Pulmonary artery endothelial cell (primary cell): ENCODE data around the gene DPEP3. TPM values are rescaled to one million over a fixed set of nuclear protein-coding genes. Genes with fewer than 3 reads are reported as not detected.

Experiments
- DNase-seq: peaks from one replicate; pipeline ENCODE4 v3.0.0-alpha.2; 2011; ENCODE audit warnings: low read depth, low spot score
- total RNA-seq: library from RNA; depleted of rRNA; stranded (reverse); fragments of >200 nt; gene quantifications from 2 replicates; pipeline ENCODE4 v1.2.3, GENCODE V29; 2014

The DPEP3 gene
- total RNA-seq, 1 donor from 2014 or later: not detected

DNA sequence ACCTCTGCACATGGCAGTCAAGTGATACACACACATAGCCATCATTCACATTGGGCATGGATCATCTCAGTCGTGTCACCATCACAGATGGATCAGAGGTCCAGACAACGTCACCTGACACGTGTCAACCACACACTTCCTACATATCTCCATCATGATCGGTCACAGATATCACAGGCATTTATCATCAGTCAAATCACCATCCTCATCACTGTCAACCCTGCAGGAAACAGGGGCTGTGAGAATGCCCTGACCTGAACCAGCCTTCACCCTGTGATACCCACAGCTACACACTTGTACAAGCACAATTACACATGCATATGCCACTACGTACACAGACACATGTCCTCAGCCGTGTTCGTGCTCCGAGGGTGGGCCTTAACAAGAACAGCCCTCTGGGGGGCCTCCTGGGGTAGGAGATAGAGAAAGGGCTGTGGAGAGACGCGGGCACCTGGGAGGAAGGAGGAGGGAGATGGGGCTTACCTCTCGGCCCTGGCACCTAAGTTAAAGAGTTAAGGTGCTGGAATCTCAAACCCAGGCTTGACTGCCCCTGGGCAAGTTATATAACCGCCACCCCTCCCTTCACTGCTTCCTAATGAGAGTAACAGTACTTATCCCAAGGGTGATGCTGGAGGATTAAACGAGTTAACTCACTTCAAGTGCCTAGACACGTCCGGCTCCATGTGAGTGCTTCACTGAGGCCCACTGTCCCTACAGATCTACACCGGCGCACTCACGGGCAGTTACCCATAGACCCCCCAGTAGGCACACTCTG lies 12.9 kb downstream of the DPEP3 start:
- DNase-seq: no peak

GRCh38 chr16:67966549-67967182 lies 13.6 kb downstream of the DPEP3 start:
- DNase-seq: no peak

DNA sequence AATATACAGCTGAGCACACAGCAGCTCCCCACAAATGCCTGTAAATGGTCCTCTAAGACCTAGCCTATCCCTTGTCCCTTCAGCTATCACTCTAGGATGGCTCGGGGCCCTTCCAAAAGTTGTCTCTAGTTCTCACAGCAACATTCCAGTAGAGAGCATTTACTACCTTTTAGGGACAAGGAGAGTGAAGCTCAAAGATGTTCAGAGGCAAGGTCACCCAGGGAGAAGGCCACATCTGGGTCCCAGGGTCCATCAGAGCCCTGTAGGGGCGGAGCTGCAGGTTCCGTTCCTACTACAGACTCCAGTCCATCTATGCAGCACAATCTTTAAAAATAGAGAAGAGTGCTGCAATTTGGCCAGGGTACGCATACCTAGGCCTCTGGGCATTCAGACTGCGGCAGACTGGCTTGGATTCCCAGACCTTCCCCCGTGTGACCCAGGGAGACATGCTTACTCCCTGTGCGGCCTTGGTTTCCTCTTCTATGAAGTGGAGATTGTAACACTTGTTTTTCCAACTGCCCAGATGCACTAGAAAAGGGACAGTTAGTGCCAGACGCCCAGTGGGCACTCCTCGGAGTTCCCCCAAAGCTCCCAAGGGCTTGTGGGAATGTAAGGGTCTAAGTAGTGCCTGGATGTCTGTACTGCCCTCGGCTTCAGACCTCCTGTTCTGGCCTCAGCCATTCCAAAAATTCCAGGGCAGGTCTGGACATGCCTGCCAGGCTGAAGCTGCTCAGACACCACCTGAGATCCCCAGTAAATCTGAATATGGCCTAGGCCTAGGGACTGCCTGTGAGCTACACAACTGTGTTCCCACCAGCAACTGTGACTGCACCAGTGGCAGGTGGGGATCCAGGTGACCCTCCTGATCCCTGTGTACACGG lies 14.4 kb downstream of the DPEP3 start:
- no peak for DNase-seq

- no peak for DNase-seq
Measured at GRCh38 chr16:67964477-67965131, 15.7 kb downstream of the DPEP3 start.

- DNase-seq: no peak
Measured at GRCh38 chr16:67963662-67964321, 16.5 kb downstream of the DPEP3 start.

DNA sequence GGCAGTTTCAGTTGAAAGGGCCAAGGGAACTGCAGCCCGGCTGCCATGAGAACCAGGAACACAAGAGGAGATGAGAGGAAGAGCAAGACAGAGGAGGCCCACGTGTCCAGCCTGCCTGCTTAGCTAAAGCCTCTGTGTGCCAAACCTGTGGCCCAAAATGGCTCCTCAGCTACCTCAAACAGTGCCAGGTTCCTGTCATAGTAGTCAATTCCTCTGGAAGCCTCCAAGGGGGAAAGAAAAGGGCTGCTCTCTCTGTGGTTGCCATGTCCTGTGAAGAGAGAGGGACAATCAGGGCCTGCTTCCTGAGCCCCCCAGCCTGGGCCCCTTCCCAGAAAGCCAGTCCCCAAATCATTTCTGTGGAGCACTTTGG lies 17.0 kb downstream of the DPEP3 start:
- DNase-seq: no peak

DNA sequence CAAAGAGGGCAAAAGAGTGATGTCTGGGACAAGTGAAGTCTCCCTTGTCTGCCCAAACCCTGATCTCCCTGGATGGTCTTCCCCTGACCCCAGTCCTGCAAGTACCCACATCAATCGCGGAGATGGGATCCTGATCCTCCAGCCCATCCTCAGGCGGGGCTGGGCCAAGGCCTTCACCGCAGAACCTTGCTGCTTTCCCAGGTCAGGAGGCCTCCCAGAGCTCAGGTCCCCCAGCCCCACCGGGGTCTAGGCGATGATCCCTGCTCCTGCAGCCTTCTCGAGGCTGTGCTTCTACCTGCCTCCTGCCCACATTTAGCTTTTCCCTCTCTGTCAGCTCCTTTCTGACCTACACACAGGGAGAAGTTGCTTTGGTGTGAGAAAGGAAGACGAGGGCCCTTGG lies 18.2 kb downstream of the DPEP3 start:
- DNase-seq: no peak

DNA sequence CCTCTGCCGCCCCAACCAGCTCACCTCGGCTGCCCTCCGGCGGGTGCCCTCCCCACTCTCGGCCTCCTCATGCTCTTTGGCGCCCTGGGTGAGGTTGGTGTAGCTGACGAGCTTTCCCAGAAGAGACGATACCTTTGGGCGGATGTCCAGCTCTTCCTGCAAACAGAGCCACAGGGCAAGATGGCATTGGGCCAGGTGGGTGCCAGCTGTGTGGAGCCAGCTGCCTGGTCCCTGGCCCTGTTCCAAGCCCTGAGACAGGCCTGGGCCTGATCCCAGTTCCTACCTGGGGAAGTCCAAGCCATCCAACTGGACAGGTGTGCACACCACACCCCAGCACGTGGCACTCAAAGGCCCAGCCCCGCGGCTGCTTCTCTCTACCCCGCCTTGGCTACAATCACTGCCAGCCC lies 18.7 kb downstream of the DPEP3 start:
- DNase-seq: no peak

- DNase-seq: no peak
Measured at GRCh38 chr16:67959536-67960329, 20.6 kb downstream of the DPEP3 start.

GRCh38 chr16:67957622-67958021 lies 22.7 kb downstream of the DPEP3 start:
- no peak for DNase-seq

GRCh38 chr16:67954421-67955196 lies 25.7 kb downstream of the DPEP3 start:
- DNase-seq: no peak

DNA sequence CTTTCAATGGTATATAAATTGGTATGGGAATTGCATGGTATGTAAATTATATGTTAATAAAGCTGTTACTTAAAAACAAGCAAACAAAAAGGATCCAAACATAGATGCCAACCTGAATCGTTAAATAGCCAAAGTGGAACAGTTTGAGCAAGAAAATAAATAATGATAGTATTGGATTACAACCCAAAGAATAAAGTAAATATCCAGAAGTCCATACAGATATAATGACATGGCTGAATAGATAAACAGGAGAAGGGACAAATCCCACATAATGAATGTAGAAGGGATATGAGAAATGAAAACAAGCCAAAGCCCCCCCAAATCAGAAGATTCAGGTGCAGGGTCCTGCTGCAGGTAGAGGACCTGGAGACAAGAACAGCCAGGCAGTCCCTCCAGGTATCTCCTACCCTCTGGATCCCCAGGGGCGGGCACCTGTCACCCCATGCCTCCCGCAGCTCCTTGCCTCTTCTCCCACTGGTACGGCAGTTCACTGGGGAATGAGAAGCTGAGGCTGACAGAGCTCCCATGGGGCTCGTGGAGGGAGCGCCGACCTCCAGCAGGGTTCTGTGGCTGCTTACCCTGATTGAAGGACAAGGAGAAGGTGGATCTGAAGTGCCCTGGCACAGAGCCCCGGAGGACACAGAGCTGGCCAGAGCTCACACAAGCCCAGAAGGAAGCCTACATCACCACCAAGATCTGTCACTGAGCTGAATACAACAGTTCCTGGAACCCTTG lies 26.5 kb downstream of the DPEP3 start:
- no peak for DNase-seq

GRCh38 chr16:67951485-67951884 lies 28.8 kb downstream of the DPEP3 start:
- DNase-seq: no peak

DNA sequence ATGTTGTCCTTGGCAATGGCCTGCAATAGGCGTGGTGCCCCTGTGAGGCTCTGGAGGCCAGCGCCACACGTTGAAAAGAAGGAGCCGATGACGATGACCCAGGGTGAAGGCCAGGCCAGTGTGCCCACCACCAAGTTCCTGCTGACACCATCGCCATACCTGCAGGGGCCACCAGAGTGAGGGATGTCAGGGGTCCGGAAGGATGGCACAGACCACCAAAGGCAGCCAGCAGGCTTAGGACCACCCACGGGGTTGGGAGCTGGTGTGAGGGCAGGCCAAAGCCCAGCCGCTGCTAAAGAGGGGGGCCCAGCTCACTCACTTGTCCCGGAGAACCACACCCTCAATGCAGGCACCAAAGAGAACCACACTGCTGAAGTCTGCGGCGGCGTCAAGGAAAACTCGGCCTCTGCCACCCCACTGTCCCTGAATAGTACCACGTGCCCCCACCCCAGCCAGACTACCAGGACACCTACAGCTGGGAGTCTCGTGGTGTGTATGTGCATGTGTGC lies 29.9 kb downstream of the DPEP3 start:
- DNase-seq: no peak

DNA sequence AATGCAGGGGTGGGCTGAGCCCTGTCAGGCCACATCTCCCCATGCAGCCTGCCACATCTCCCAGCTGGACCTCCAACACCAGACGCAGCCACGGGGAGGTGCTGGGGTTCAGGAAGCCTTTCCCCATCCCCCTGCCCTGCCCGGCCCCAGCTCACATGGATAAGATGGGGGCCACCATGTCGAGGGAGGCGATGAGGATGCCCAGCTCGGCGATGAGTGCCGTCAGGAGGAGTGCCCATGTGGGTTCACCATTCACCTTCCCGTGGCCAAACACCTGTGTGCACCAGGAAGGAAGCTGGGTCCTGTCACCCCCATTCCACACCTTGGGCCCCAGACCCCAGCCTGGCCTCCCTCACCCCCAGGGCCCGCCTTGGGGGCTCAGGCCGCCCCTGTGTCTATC lies 30.7 kb downstream of the DPEP3 start:
- DNase-seq: no peak

- no peak for DNase-seq
Measured at GRCh38 chr16:67948015-67948414, 32.3 kb downstream of the DPEP3 start.

- DNase-seq: no peak
Measured at GRCh38 chr16:67946966-67947558, 33.2 kb downstream of the DPEP3 start.

DNA sequence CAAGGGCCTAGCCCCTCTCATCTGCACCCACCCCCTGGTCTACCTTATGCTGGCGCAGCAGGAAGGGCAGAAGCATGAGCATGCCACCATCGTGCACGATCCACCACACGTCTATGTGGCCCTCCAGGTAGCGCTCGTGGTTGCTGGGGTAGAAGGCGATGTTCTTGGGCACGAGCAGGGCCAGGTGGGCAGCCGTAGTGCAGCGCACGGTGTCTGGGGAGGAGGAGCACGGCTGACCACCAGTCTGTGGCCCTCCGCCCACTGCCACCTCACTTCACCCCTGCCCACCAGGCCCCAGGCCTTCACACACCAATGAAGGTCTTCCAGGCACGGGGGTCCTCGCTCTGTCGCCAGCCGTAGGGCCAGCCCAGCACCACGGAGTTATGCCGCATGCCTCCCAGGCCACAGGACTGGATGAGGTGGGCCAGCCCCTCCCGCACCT lies 34.1 kb downstream of the DPEP3 start:
- no peak for DNase-seq
